OCI-LY7 (cell line): Measurements from ENCODE around the gene AUTS2. TPM values are rescaled to one million over a fixed set of nuclear protein-coding genes. Genes with fewer than 3 reads are reported as not detected.

Experiments used
- BruUV-seq: library from RNA; stranded (reverse); fragments of 400-500 nt; replicated peaks from 2 replicates; lab custom pipeline; 2021; lab: Mats Ljungman, UMichigan
- CTCF ChIA-PET: fragments of 300-600 bp; sonication (Branson Sonifier 250); formaldehyde crosslinking; loops from one replicate; lab custom pipeline; 2022; ENCODE audit warnings: antibody characterized with exemption; ENCODE audit not compliant: unreplicated experiment; lab: Charles Lee
- POLR2A ChIA-PET: fragments of 300-600 bp; sonication (Branson Sonifier 250); formaldehyde crosslinking; loops from one replicate; lab custom pipeline; 2022; ENCODE audit warnings: antibody characterized with exemption; lab: Charles Lee
- DNase-seq: peaks from one replicate; pipeline ENCODE4 v3.0.0-alpha.2; 2015; ENCODE audit warnings: low spot score
- H2AFZ ChIP-seq: fragments of 200-600 bp; sonication (generic), shearing (Covaris generic); 2 replicates; pipeline ENCODE4 v1.6.1; 2014; ENCODE audit warnings: mild to moderate bottlenecking, antibody characterized with exemption, low read length, moderate library complexity
- H3K27ac ChIP-seq: fragments of 200-600 bp; sonication (generic); 2 replicates; pipeline ENCODE4 v1.5.1; 2014; ENCODE audit warnings: mixed run types, low read depth, mild to moderate bottlenecking, moderate library complexity, low read length, inconsistent platforms; ENCODE audit not compliant: poor library complexity, severe bottlenecking
- H3K36me3 ChIP-seq: fragments of 200-600 bp; sonication (generic); 2 replicates; pipeline ENCODE4 v1.6.1; 2014; ENCODE audit warnings: mild to moderate bottlenecking, antibody characterized with exemption, low read length, moderate library complexity, mixed read lengths; ENCODE audit not compliant: insufficient read depth
- H3K4me1 ChIP-seq: fragments of 200-600 bp; sonication (generic); 2 replicates; pipeline ENCODE4 v1.5.1; 2014; ENCODE audit warnings: mild to moderate bottlenecking, low read length; ENCODE audit not compliant: insufficient read depth, poor library complexity, severe bottlenecking
- H3K4me2 ChIP-seq: fragments of 200-600 bp; sonication (generic); 2 replicates; pipeline ENCODE4 v1.6.1; 2014; ENCODE audit warnings: mild to moderate bottlenecking, low read length
- H3K4me3 ChIP-seq: fragments of 200-600 bp; sonication (generic); 2 replicates; pipeline ENCODE4 v1.5.1; 2014; ENCODE audit warnings: mild to moderate bottlenecking, low read depth, low read length; ENCODE audit not compliant: poor library complexity, severe bottlenecking
- H3K79me2 ChIP-seq: fragments of 200-600 bp; sonication (generic); 2 replicates; pipeline ENCODE4 v1.6.1; 2016; ENCODE audit warnings: low read depth, mild to moderate bottlenecking, low read length, moderate library complexity, mixed read lengths; ENCODE audit not compliant: insufficient read depth
- H3K9me2 ChIP-seq: fragments of 200-600 bp; sonication (generic); 2 replicates; pipeline ENCODE4 v1.6.1; 2016; ENCODE audit warnings: mild to moderate bottlenecking, low read length, mixed read lengths; ENCODE audit not compliant: insufficient read depth
- H3K9me3 ChIP-seq: fragments of 200-600 bp; sonication (generic); 2 replicates; pipeline ENCODE4 v1.6.1; 2014; ENCODE audit warnings: mild to moderate bottlenecking, mixed run types, low read length, mixed read lengths
- H4K20me1 ChIP-seq: fragments of 200-600 bp; sonication (generic); 2 replicates; pipeline ENCODE4 v1.6.1; 2014; ENCODE audit warnings: mild to moderate bottlenecking, antibody characterized with exemption, low read length, moderate library complexity, mixed read lengths; ENCODE audit not compliant: insufficient read depth
- CTCF ChIP-seq: fragments of 200-600 bp; sonication (generic); conservative IDR thresholded peaks from 2 replicates; pipeline ENCODE4 v1.5.1; 2014; ENCODE audit warnings: mild to moderate bottlenecking, antibody characterized with exemption, low read length, moderate library complexity, mixed read lengths
- EZH2phosphoT487 ChIP-seq: fragments of 200-600 bp; sonication (generic); IDR thresholded peaks from 2 replicates; pipeline ENCODE4 v1.6.1; 2018; ENCODE audit warnings: low read depth, borderline replicate concordance, mild to moderate bottlenecking, mixed run types, antibody characterized with exemption, low read length, moderate library complexity, mixed read lengths
- intact Hi-C: fragments of 100-400 bp; cut with micrococcal nuclease; formaldehyde crosslinking; loops from one replicate; pipeline ENCODE4 v1.10.0; 2022; ENCODE audit not compliant: unreplicated experiment
- total RNA-seq, 2 experiments: library from RNA; depleted of rRNA in 1 of 2; stranded (reverse); fragments of >200 nt in 1 of 2; shearing (Covaris generic) in 1 of 2; gene quantifications; 2 replicates each; pipeline ENCODE4 v1.2.3, GENCODE V29; 2014 to 2022

AUTS2 gene
- total RNA-seq, 2 experiments from 2014 or later = 37.9 to 78.5 TPM

DNA sequence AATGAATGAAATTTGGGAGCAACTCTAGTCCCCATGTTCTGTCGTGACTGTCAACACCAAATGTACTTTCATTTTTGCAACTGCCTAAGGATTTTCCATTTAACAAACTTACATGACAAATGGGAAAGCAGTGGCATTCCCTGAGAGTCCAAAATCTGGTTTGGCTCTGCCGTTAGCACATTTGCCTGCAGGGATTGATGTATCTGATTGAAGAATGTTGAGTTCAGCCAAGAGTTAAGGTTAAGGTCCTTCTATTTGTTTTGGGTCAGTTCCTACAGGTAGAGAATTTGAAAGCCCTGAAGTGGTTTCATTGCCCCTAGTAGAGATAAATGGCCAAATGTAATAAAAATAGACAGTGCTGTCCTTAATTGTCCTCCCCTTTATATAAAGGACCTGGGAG, 1127.2 kb downstream of the AUTS2 start:
- Histone ChIP-seq H3K4me3 (no peak overlapping the region), H3K4me2 (no peak overlapping the region), H4K20me1 (no peaks in the 10 kb centered on the region), H3K9me2 (no peaks in the 10 kb centered on the region), H3K4me1 (no peaks in the 10 kb centered on the region), H3K36me3 (no peaks in the 10 kb centered on the region), H3K9me3 (no peaks in the 10 kb centered on the region), H2AFZ (no peak overlapping the region), H3K27ac (no peak overlapping the region), H3K79me2 (no peaks in the 10 kb centered on the region)
- ChIA-PET POLR2A (no interaction called here), CTCF (no interaction called here)
- TF ChIP-seq CTCF (no peak), EZH2phosphoT487 (no peak)
- intact Hi-C loops = no loop called here
- BruUV-seq = no TSS peak
- no peak for DNase-seq

GRCh38 chr7:70726294-70726693, 1128.0 kb downstream of the AUTS2 start:
- Histone ChIP-seq H4K20me1 (no peaks in the 10 kb centered on the region), H3K9me3 (no peaks in the 10 kb centered on the region), H3K36me3 (no peaks in the 10 kb centered on the region), H3K4me3 (no peak overlapping the region), H3K9me2 (no peaks in the 10 kb centered on the region), H3K4me2 (no peak overlapping the region), H2AFZ (no peak overlapping the region), H3K27ac (no peak overlapping the region), H3K79me2 (no peaks in the 10 kb centered on the region), H3K4me1 (no peaks in the 10 kb centered on the region)
- POLR2A ChIA-PET = no interaction called here
- DNase-seq = no peak
- TF ChIP-seq EZH2phosphoT487 = no peak
- TF ChIP-seq CTCF = no peak
- intact Hi-C loops = no loop called here
- CTCF ChIA-PET = no interaction called here
- BruUV-seq = no TSS peak

DNA sequence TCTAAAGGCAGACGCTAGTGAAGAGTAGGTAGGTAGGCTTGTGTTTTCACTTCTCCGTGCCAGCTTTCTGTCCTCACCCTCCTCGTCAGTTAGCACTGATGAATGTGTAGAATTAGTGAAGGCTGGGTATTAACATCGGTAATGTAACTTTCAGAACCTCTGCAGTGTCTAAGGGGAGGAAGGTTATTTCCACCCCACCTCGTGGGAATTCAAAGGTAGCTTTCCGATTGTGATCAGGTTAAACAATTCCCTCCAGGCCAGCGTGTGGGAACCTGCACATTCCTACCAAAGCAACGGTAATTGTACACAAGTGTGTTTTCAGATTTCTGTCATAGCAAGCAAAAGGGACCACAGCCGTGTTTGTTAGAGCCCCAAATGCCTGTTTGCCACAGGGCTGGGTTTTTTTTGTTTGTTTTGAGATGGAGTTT, 1128.7 kb downstream of the AUTS2 start:
- CTCF ChIA-PET = no interaction called here

More for the DNA sequence above, 1128.7 kb downstream of the AUTS2 start:
- TF ChIP-seq EZH2phosphoT487 (no peak), CTCF (no peak)
- POLR2A ChIA-PET = no interaction called here
- Histone ChIP-seq H3K9me3 (no peaks in the 10 kb centered on the region), H3K4me3 (no peak overlapping the region), H2AFZ (no peak overlapping the region), H3K9me2 (no peaks in the 10 kb centered on the region), H3K36me3 (no peaks in the 10 kb centered on the region), H3K79me2 (no peaks in the 10 kb centered on the region), H4K20me1 (no peaks in the 10 kb centered on the region), H3K4me1 (no peaks in the 10 kb centered on the region), H3K4me2 (no peak overlapping the region), H3K27ac (no peak overlapping the region)
- no peak for DNase-seq
- BruUV-seq = no TSS peak
- intact Hi-C loops = no loop called here
